Measurements from ENCODE around the gene TMEM35B. TPM values are rescaled to one million over a fixed set of nuclear protein-coding genes. Genes with fewer than 3 reads are reported as not detected.

Gene TMEM35B
- total RNA-seq, 4 donors from 2014 or later: 31.5 to 61.0 (median 48.8) TPM

Small RNAs within 50 kb of the gene (small RNA-seq; reads per million reads assigned to genes)
- gene TMEM35B: not detected

Other genes with a start within 250 kb of the TMEM35B start
- not detected for gene GJB5, start 230.3 kb downstream of the TMEM35B start, total RNA-seq
- gene GJB4, start 225.6 kb downstream of the TMEM35B start, total RNA-seq: not detected
- gene GJB3, start 204.1 kb downstream of the TMEM35B start, total RNA-seq: not detected
- gene GJA4, start 192.3 kb downstream of the TMEM35B start, total RNA-seq: 100 to 1,000 TPM in 1 of 4 donors, 10 to 100 TPM in 3; 20.4 to 101 (median 45.3) TPM
- gene SMIM12, start 125.6 kb downstream of the TMEM35B start, total RNA-seq: 10 to 100 TPM; 34.0 to 65.4 (median 42.1) TPM
- gene DLGAP3, start 55.7 kb downstream of the TMEM35B start, total RNA-seq: under 1 TPM; 0.25 to 0.84 (median 0.30) TPM
- 10 to 100 TPM in 3 of 4 donors, 1 to 10 TPM in 1; 8.0 to 21.4 (median 12.8) TPM for gene ZMYM6, start 46.6 kb upstream of the TMEM35B start, total RNA-seq
- 10 to 100 TPM in 1 of 4 donors, 1 to 10 TPM in 3; 3.7 to 23.3 (median 6.9) TPM for gene ZMYM1, start 94.0 kb upstream of the TMEM35B start, total RNA-seq
- 100 to 1,000 TPM; 182 to 432 (median 259) TPM for gene SFPQ, start 207.8 kb upstream of the TMEM35B start, total RNA-seq